OCI-LY1 (cell line): ENCODE data around the gene HDAC9.

ENCODE experiments used
- H2AFZ ChIP-seq: fragments of 200-600 bp; sonication (generic), shearing (Covaris generic); 2 replicates; pipeline ENCODE4 v1.6.0; 2014; ENCODE audit warnings: antibody characterized with exemption, mild to moderate bottlenecking, low read length
- H3F3A ChIP-seq: fragments of 200-600 bp; sonication (generic), shearing (Covaris generic); 2 replicates; pipeline ENCODE4 v1.6.0; 2014; ENCODE audit warnings: mild to moderate bottlenecking, antibody characterized with exemption, low read length, moderate library complexity; ENCODE audit not compliant: insufficient read depth
- H3K27ac ChIP-seq: fragments of 200-600 bp; sonication (generic); 2 replicates; pipeline ENCODE4 v1.5.1; 2014; ENCODE audit warnings: low read length, mixed run types, mild to moderate bottlenecking, low read depth; ENCODE audit not compliant: poor library complexity, severe bottlenecking
- H3K27me3 ChIP-seq: fragments of 200-600 bp; sonication (generic); 2 replicates; pipeline ENCODE4 v1.6.0; 2014; ENCODE audit warnings: antibody characterized with exemption, mild to moderate bottlenecking, low read length, moderate library complexity; ENCODE audit not compliant: insufficient read depth
- H3K36me3 ChIP-seq: fragments of 200-600 bp; sonication (generic); 2 replicates; pipeline ENCODE4 v1.6.1; 2014; ENCODE audit warnings: mild to moderate bottlenecking, antibody characterized with exemption, low read length, moderate library complexity, mixed read lengths; ENCODE audit not compliant: insufficient read depth
- H3K4me1 ChIP-seq: fragments of 200-600 bp; sonication (generic); 2 replicates; pipeline ENCODE4 v1.5.1; 2014; ENCODE audit warnings: mild to moderate bottlenecking, low read length, moderate library complexity; ENCODE audit not compliant: insufficient read depth, severe bottlenecking
- H3K4me2 ChIP-seq: fragments of 200-600 bp; sonication (generic), shearing (Covaris generic); 2 replicates; pipeline ENCODE4 v1.6.1; 2014; ENCODE audit warnings: low read length
- H3K4me3 ChIP-seq: fragments of 200-600 bp; sonication (generic); 2 replicates; pipeline ENCODE4 v1.5.1; 2014; ENCODE audit warnings: low read length, low read depth, mild to moderate bottlenecking, mixed read lengths; ENCODE audit not compliant: poor library complexity, severe bottlenecking
- H3K79me2 ChIP-seq: fragments of 200-600 bp; shearing (Covaris generic); 2 replicates; pipeline ENCODE4 v1.6.1; 2016; ENCODE audit warnings: mixed run types, low read length, mixed read lengths; ENCODE audit not compliant: insufficient read depth
- H3K9ac ChIP-seq: fragments of 200-600 bp; sonication (generic), shearing (Covaris generic); 2 replicates; pipeline ENCODE4 v1.6.1; 2014; ENCODE audit warnings: mild to moderate bottlenecking, low read length, mixed read lengths
- H3K9me2 ChIP-seq: fragments of 200-600 bp; sonication (generic), shearing (Covaris generic); 2 replicates; pipeline ENCODE4 v1.6.1; 2014; ENCODE audit warnings: low read depth, mild to moderate bottlenecking, low read length, mixed read lengths
- H3K9me3 ChIP-seq: fragments of 200-600 bp; shearing (Covaris generic); 2 replicates; pipeline ENCODE4 v1.6.1; 2014; ENCODE audit warnings: low read length, mixed read lengths
- H4K20me1 ChIP-seq: fragments of 200-600 bp; sonication (generic), shearing (Covaris generic); 2 replicates; pipeline ENCODE4 v1.6.0; 2016; ENCODE audit warnings: mild to moderate bottlenecking, low read length; ENCODE audit not compliant: insufficient read depth
- EZH2 ChIP-seq: fragments of 200-600 bp; sonication (generic), shearing (Covaris generic); IDR thresholded peaks from 2 replicates; pipeline ENCODE4 v1.8.0; 2017; ENCODE audit warnings: borderline replicate concordance, mixed run types, mild to moderate bottlenecking, antibody characterized with exemption, low read length, moderate library complexity, mixed read lengths
- TF ChIP-seq, protein P1 (sequence below): fragments of 200-600 bp; sonication (generic), shearing (Covaris generic); IDR thresholded peaks from 2 replicates; pipeline ENCODE4 v1.5.1; 2017; ENCODE audit warnings: mild to moderate bottlenecking, antibody characterized with exemption, low read length, moderate library complexity, mixed read lengths

HDAC9 gene

DNA sequence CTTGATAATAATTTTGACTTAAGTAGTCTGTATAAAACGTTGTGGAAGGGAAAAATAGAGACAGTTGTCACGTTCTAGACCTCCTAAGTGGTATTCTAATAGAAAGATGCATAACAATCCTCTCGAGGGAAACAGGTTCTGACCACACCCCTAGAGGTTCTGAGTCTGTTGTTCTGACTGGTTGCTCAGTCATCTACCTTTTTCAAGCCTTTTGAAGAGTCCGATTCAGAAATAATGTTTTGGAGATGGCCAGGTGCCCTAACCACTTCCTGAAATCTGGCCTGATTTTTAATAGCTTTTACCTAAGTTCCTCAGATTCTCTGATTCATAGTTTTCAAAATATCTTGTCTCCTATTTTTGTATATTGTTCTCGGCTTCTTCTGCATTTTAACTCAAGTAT, 175.6 kb downstream of the HDAC9 start:
- no peak overlapping the region for H2AFZ ChIP-seq

DNA sequence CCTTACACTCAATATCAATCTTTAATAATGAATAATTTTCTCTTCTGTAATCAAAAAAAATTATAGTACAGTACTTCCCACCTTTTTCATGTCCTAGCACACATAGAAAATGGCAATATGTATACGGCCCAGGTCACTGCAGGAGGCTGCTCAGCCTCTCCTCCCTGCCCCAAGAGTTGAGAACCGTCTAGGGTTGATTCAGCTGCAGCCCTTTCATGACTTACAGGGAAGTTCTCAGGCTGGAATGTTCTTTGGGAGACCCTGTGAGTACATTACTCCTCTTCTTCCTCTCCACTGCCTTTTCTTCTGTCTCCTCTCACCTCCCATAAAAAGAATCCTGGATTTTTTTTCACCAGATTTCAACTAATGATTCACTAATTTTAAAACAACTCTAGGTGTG, 180.0 kb downstream of the HDAC9 start:
- Histone ChIP-seq H3K4me1 (no peaks in the 10 kb centered on the region), H3K9me3 (no peaks in the 10 kb centered on the region), H3K27me3 (no peaks in the 10 kb centered on the region), H3K9ac (no peak overlapping the region), H3K4me2 (no peak overlapping the region), H4K20me1 (no peaks in the 10 kb centered on the region), H3K79me2 (no peaks in the 10 kb centered on the region), H2AFZ (no peak overlapping the region), H3K27ac (no peak overlapping the region), H3F3A (no peaks in the 10 kb centered on the region), H3K4me3 (no peak overlapping the region), H3K36me3 (no peaks in the 10 kb centered on the region), H3K9me2 (no peaks in the 10 kb centered on the region)
- no peak for TF ChIP-seq EZH2
- TF ChIP-seq, protein P1, sequence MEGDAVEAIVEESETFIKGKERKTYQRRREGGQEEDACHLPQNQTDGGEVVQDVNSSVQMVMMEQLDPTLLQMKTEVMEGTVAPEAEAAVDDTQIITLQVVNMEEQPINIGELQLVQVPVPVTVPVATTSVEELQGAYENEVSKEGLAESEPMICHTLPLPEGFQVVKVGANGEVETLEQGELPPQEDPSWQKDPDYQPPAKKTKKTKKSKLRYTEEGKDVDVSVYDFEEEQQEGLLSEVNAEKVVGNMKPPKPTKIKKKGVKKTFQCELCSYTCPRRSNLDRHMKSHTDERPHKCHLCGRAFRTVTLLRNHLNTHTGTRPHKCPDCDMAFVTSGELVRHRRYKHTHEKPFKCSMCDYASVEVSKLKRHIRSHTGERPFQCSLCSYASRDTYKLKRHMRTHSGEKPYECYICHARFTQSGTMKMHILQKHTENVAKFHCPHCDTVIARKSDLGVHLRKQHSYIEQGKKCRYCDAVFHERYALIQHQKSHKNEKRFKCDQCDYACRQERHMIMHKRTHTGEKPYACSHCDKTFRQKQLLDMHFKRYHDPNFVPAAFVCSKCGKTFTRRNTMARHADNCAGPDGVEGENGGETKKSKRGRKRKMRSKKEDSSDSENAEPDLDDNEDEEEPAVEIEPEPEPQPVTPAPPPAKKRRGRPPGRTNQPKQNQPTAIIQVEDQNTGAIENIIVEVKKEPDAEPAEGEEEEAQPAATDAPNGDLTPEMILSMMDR: no peak

More for the DNA sequence above, 175.6 kb downstream of the HDAC9 start:
- no peak overlapping the region for H3K4me3 ChIP-seq
- no peaks in the 10 kb centered on the region for H3K4me1 ChIP-seq
- no peak overlapping the region for H3K4me2 ChIP-seq
- no peaks in the 10 kb centered on the region for H3K9me2 ChIP-seq
- H3K36me3 ChIP-seq: no peaks in the 10 kb centered on the region
- no peaks in the 10 kb centered on the region for H3K79me2 ChIP-seq
- TF ChIP-seq, protein P1: no peak
- no peak for TF ChIP-seq EZH2
- H3K9ac ChIP-seq: no peak overlapping the region
- H4K20me1 ChIP-seq: no peaks in the 10 kb centered on the region
- no peaks in the 10 kb centered on the region for H3K9me3 ChIP-seq
- H3K27me3 ChIP-seq: no peaks in the 10 kb centered on the region
- H3F3A ChIP-seq: no peaks in the 10 kb centered on the region
- H3K27ac ChIP-seq: no peak overlapping the region

GRCh38 chr7:18679261-18679660, 183.7 kb downstream of the HDAC9 start:
- Histone ChIP-seq H3K9me3 (no peaks in the 10 kb centered on the region), H3F3A (no peaks in the 10 kb centered on the region), H3K79me2 (no peaks in the 10 kb centered on the region), H3K9me2 (no peaks in the 10 kb centered on the region), H3K36me3 (no peaks in the 10 kb centered on the region), H4K20me1 (no peaks in the 10 kb centered on the region), H3K9ac (no peak overlapping the region), H3K27me3 (no peaks in the 10 kb centered on the region), H3K4me2 (no peak overlapping the region), H3K4me1 (no peaks in the 10 kb centered on the region), H3K4me3 (no peak overlapping the region), H2AFZ (no peak overlapping the region), H3K27ac (no peak overlapping the region)
- TF ChIP-seq, protein P1: no peak
- no peak for TF ChIP-seq EZH2
